HCT116 (cell line): Measurements from ENCODE around the gene ISCA2. TPM values are rescaled to one million over a fixed set of nuclear protein-coding genes. Genes with fewer than 3 reads are reported as not detected.
A peak's percentile ranks its signal among the peaks of the same experiment; 100 is the strongest.

ENCODE experiments used
- ATAC-seq: fragments of 200-7000 bp; cut with Tn5 transposase; 2 replicates; pipeline ENCODE4 v1.9.1; 2020; ENCODE audit warnings: mild to moderate bottlenecking, moderate library complexity
- BruUV-seq: library from RNA; stranded (reverse); fragments of 400-500 nt; replicated peaks from 2 replicates; lab custom pipeline; 2021; lab: Mats Ljungman, UMichigan
- CTCF ChIA-PET: fragments of 300-600 bp; sonication (Branson Sonifier 250); formaldehyde crosslinking; loops from one replicate; lab custom pipeline; 2021; ENCODE audit warnings: antibody characterized with exemption; lab: Charles Lee
- POLR2A ChIA-PET: fragments of 300-600, 350-600 bp; sonication (Branson Sonifier 250); formaldehyde crosslinking; loops from one replicate; lab custom pipeline; 2021; ENCODE audit warnings: antibody characterized with exemption; lab: Charles Lee
- RAD21 ChIA-PET, 2 experiments: fragments of 300-600 bp; sonication (Branson Sonifier 250); formaldehyde crosslinking; loops; one replicate each; lab custom pipeline; 2023; ENCODE audit warnings: low total read pairs in 2 of 2; ENCODE audit not compliant: uncharacterized antibody in 2 of 2, unreplicated experiment in 2 of 2, low non-redundant PET in 1 of 2; lab: Charles Lee
- DNase-seq: peaks from one replicate; pipeline ENCODE4 v3.0.0-alpha.2; 2010; ENCODE audit warnings: low read depth, low spot score
- H2AFZ ChIP-seq: fragments of 200-600 bp; shearing (Covaris generic), sonication (generic); 2 replicates; pipeline ENCODE4 v1.6.1; 2017; ENCODE audit warnings: low read depth, mixed run types, mixed read lengths, antibody characterized with exemption, low read length; ENCODE audit not compliant: poor library complexity, severe bottlenecking
- H3K27ac ChIP-seq: 2 replicates; pipeline ENCODE4 v1.5.1; 2012; ENCODE audit warnings: low read depth, low read length
- H3K27me3 ChIP-seq: fragments of 200-600 bp; sonication (generic); 2 replicates; pipeline ENCODE4 v1.6.1; 2016; ENCODE audit warnings: mixed run types, low read length, mixed read lengths; ENCODE audit not compliant: insufficient read depth
- H3K36me3 ChIP-seq, 2 experiments: fragments of 200-500 bp in 1 of 2; fragments of 200-600 bp in 1 of 2; sonication (Bioruptor generic) in 1 of 2; sonication (generic) in 1 of 2; 2 replicates each; pipeline versions ENCODE4 v1.5.1 to v1.6.1; 2014 to 2016; ENCODE audit warnings: low read length in 2 of 2, inconsistent platforms in 1 of 2, mixed read lengths in 1 of 2, mixed run types in 1 of 2; ENCODE audit not compliant: insufficient read depth in 2 of 2, control insufficient read depth in 1 of 2
- H3K4me1 ChIP-seq, 2 experiments: fragments of 200-600 bp in 1 of 2; sonication (generic) in 1 of 2; 2 replicates each; pipeline versions ENCODE4 v1.5.1 to v1.6.1; 2012 to 2017; ENCODE audit warnings: low read length in 2 of 2, inconsistent platforms in 1 of 2, mild to moderate bottlenecking in 1 of 2, mixed read lengths in 1 of 2, mixed run types in 1 of 2, moderate library complexity in 1 of 2; ENCODE audit not compliant: insufficient read depth in 2 of 2, control insufficient read depth in 1 of 2
- H3K4me2 ChIP-seq: fragments of 200-600 bp; sonication (generic); 2 replicates; pipeline ENCODE4 v1.6.1; 2017; ENCODE audit warnings: mixed run types, low read length, mixed read lengths
- H3K4me3 ChIP-seq, 2 experiments: fragments of 200-600 bp in 1 of 2; sonication (generic) in 1 of 2; replicated peaks in 1 of 2; 2 replicates each; pipeline ENCODE4 v1.5.1; 2011 to 2016; ENCODE audit warnings: low read length in 2 of 2, control low read depth in 1 of 2, low read depth in 1 of 2, mild to moderate bottlenecking in 1 of 2, mixed read lengths in 1 of 2, mixed run types in 1 of 2
- H3K79me2 ChIP-seq: fragments of 200-600 bp; sonication (generic); 2 replicates; pipeline ENCODE4 v1.6.1; 2017; ENCODE audit warnings: mild to moderate bottlenecking, mixed run types, low read length, moderate library complexity, mixed read lengths; ENCODE audit not compliant: insufficient read depth
- H3K9ac ChIP-seq: fragments of 200-600 bp; sonication (generic); 2 replicates; pipeline ENCODE4 v1.6.1; 2016; ENCODE audit warnings: low read length, mixed read lengths
- H3K9me2 ChIP-seq: fragments of 200-600 bp; sonication (generic), shearing (Covaris generic); 2 replicates; pipeline ENCODE4 v1.6.1; 2017; ENCODE audit warnings: mixed run types, mild to moderate bottlenecking, moderate library complexity; ENCODE audit not compliant: insufficient read depth
- H3K9me3 ChIP-seq, 2 experiments: fragments of 200-500 bp in 1 of 2; fragments of 200-600 bp in 1 of 2; sonication (Bioruptor generic) in 1 of 2; sonication (generic) in 1 of 2; 2 replicates each; pipeline ENCODE4 v1.6.1; 2014 to 2017; ENCODE audit warnings: low read length in 2 of 2, mixed read lengths in 2 of 2, inconsistent platforms in 1 of 2, low read depth in 1 of 2, mild to moderate bottlenecking in 1 of 2, mixed run types in 1 of 2, moderate library complexity in 1 of 2; ENCODE audit not compliant: control insufficient read depth in 1 of 2, insufficient read depth in 1 of 2
- H4K20me1 ChIP-seq: fragments of 200-600 bp; sonication (generic), shearing (Covaris generic); 2 replicates; pipeline ENCODE4 v1.6.1; 2017; ENCODE audit warnings: mixed run types, mild to moderate bottlenecking, moderate library complexity; ENCODE audit not compliant: insufficient read depth
- ATF3 ChIP-seq: IDR thresholded peaks from 2 replicates; pipeline ENCODE4 v1.6.1; 2012
- CBX3 ChIP-seq: IDR thresholded peaks from 2 replicates; pipeline ENCODE4 v1.6.1; 2012; ENCODE audit warnings: low read depth
- CEBPB ChIP-seq: IDR thresholded peaks from 2 replicates; pipeline ENCODE4 v1.6.1; 2012; ENCODE audit warnings: low read depth
- EGR1 ChIP-seq: IDR thresholded peaks from 2 replicates; pipeline ENCODE4 v1.6.1; 2012; ENCODE audit warnings: low read depth
- ELF1 ChIP-seq: IDR thresholded peaks from 2 replicates; pipeline ENCODE4 v1.6.1; 2012; ENCODE audit warnings: low read depth, borderline replicate concordance
- EZH2 ChIP-seq: fragments of 200-600 bp; sonication (generic); IDR thresholded peaks from 2 replicates; pipeline ENCODE4 v1.6.1; 2017; ENCODE audit warnings: antibody characterized with exemption, mixed run types
- EZH2phosphoT487 ChIP-seq: fragments of 200-600 bp; IDR thresholded peaks from 2 replicates; pipeline ENCODE4 v1.6.1; 2018; ENCODE audit warnings: antibody characterized with exemption, borderline replicate concordance
- FOSL1 ChIP-seq: IDR thresholded peaks from 2 replicates; pipeline ENCODE4 v1.6.1; 2012; ENCODE audit warnings: low read depth
- JUND ChIP-seq: IDR thresholded peaks from 2 replicates; pipeline ENCODE4 v1.6.1; 2012
- MAX ChIP-seq: IDR thresholded peaks from 2 replicates; pipeline ENCODE4 v1.6.1; 2012
- POLR2A ChIP-seq: IDR thresholded peaks from 2 replicates; pipeline ENCODE4 v1.7.0; 2011; ENCODE audit warnings: borderline replicate concordance; ENCODE audit not compliant: insufficient read depth, insufficient read length; ENCODE audit errors: extremely low read depth
- RAD21 ChIP-seq: IDR thresholded peaks from 2 replicates; pipeline ENCODE4 v1.6.1; 2012; ENCODE audit warnings: low read depth, mild to moderate bottlenecking
- SIN3A ChIP-seq: IDR thresholded peaks from 2 replicates; pipeline ENCODE4 v1.6.1; 2012; ENCODE audit warnings: low read depth
- SP1 ChIP-seq: IDR thresholded peaks from 2 replicates; pipeline ENCODE4 v1.6.1; 2012; ENCODE audit warnings: low read depth
- SRF ChIP-seq: IDR thresholded peaks from 2 replicates; pipeline ENCODE4 v1.6.1; 2012; ENCODE audit warnings: low read depth
- YY1 ChIP-seq: IDR thresholded peaks from 2 replicates; pipeline ENCODE4 v1.6.1; 2011; ENCODE audit warnings: low read length, low read depth, moderate library complexity, mild to moderate bottlenecking; ENCODE audit not compliant: insufficient replicate concordance; ENCODE audit errors: extremely low read depth
- ZBTB33 ChIP-seq: IDR thresholded peaks from 2 replicates; pipeline ENCODE4 v1.6.1; 2011; ENCODE audit warnings: mild to moderate bottlenecking, low read length, moderate library complexity; ENCODE audit not compliant: insufficient replicate concordance; ENCODE audit errors: extremely low read depth
- ZFX ChIP-seq: fragments of 450-650 bp; IDR thresholded peaks from 2 replicates; pipeline ENCODE4 v1.6.1; 2017
- ZNF274 ChIP-seq: fragments of 200-500 bp; sonication (Bioruptor generic); IDR thresholded peaks from 2 replicates; pipeline ENCODE4 v1.6.1; 2014; ENCODE audit warnings: mild to moderate bottlenecking, low read depth, low read length, inconsistent platforms
- intact Hi-C: fragments of 100-400 bp; cut with micrococcal nuclease; formaldehyde crosslinking; loops from 2 replicates; pipeline ENCODE4 v1.10.0; 2022
- total RNA-seq: library from RNA; stranded (reverse); gene quantifications from one replicate; pipeline ENCODE4 v1.2.1, GENCODE V29; 2021; ENCODE audit not compliant: unreplicated experiment

ISCA2 gene
- total RNA-seq, 1 experiment from 2014 or later: 27.5 TPM

- ChIA-PET CTCF (no interaction called here), RAD21 (no interaction called here), POLR2A (no interaction called here)
- H3K9me2 ChIP-seq: no peaks in the 10 kb centered on the region
- no peaks in the 10 kb centered on the region for H4K20me1 ChIP-seq
- H3K4me2 ChIP-seq: peak overlapping the region; percentile 62
- no peak overlapping the region for H2AFZ ChIP-seq
- no peaks in the 10 kb centered on the region for H3K9me3 ChIP-seq
- peaks cover 57 to 64% of the 10 kb centered on the region in 2 experiments for H3K4me1 ChIP-seq
- H3K79me2 ChIP-seq: no peaks in the 10 kb centered on the region; the same call in 1 of the 2 replicates
- 0 out of 2 replicates have a peak overlapping the region, but pooled peaks have one; percentile 6 for H3K9ac ChIP-seq
- DNase-seq: peak; percentile 60
- ATAC-seq: no peak
- peak overlapping the region; percentile 70 for H3K27ac ChIP-seq
- peak overlapping the region in 1 of 2 experiments; percentile 30; a peak in 2 of 4 replicates for H3K4me3 ChIP-seq
- TF ChIP-seq CEBPB (no peak), JUND (peak; percentile 66), FOSL1 (peak; percentile 69), YY1 (no peak), POLR2A (no peak), ZNF274 (no peak), ZFX (no peak), CBX3 (peak; percentile 58; the same call in 1 of the 2 replicates), SP1 (peak; percentile 37), SRF (no peak), ATF3 (no peak)
- no peaks in the 10 kb centered on the region for H3K27me3 ChIP-seq
- intact Hi-C loops: no loop called here
- no TSS peak for BruUV-seq
- peaks cover 0 to 9% of the 10 kb centered on the region in 2 experiments; a peak in 1 of 4 replicates for H3K36me3 ChIP-seq
These were observed 4.7 kb upstream of the ISCA2 start for GRCh38 chr14:74488786-74489397.

- ATAC-seq: no peak
- intact Hi-C loops: no loop called here
- Histone ChIP-seq H3K9me2 (no peaks in the 10 kb centered on the region), H3K9ac (no peak overlapping the region), H3K27ac (no peak overlapping the region), H3K4me3 (no peak overlapping the region), H2AFZ (no peak overlapping the region), H3K27me3 (no peaks in the 10 kb centered on the region), H3K4me1 (peaks cover 63 to 77% of the 10 kb centered on the region in 2 experiments), H4K20me1 (no peaks in the 10 kb centered on the region), H3K9me3 (no peaks in the 10 kb centered on the region), H3K36me3 (0 out of 4 replicates have a peak, but pooled peaks cover 0 to 1% of the 10 kb centered on the region in 2 experiments), H3K79me2 (peaks cover 9% of the 10 kb centered on the region), H3K4me2 (no peak overlapping the region)
- RAD21 ChIA-PET: no interaction called here
- POLR2A ChIA-PET: interaction anchor here (0.7 kb wide), 1 partner anchor 188 kb away, joined by 4 read pairs; the partner anchor contains the start of gene ABCD4
- no peak for DNase-seq
- TF ChIP-seq SRF: no peak
- no peak for TF ChIP-seq ZFX
- TF ChIP-seq YY1: no peak
- TF ChIP-seq RAD21: no peak
- no peak for TF ChIP-seq MAX
- TF ChIP-seq JUND: no peak
- no peak for TF ChIP-seq ELF1
- no peak for TF ChIP-seq ZNF274
- TF ChIP-seq FOSL1: no peak
- no peak for TF ChIP-seq SIN3A
- no peak for TF ChIP-seq ZBTB33
- no peak for TF ChIP-seq EZH2
- no peak for TF ChIP-seq EZH2phosphoT487
- TF ChIP-seq EGR1: no peak
- BruUV-seq: no TSS peak
- CTCF ChIA-PET: interaction anchor here (1.1 kb wide), 1 partner anchor 232 kb away, joined by 3 read pairs; no protein-coding TSS in a partner anchor
These were observed 3.1 kb upstream of the ISCA2 start for GRCh38 chr14:74490486-74490885.
